ENCODE measurements around the gene CCDC191. TPM values are rescaled to one million over a fixed set of nuclear protein-coding genes. Genes with fewer than 3 reads are reported as not detected.

CCDC191 gene
- total RNA-seq, 1 donor from 2014 or later = 8.6 TPM

DNA sequence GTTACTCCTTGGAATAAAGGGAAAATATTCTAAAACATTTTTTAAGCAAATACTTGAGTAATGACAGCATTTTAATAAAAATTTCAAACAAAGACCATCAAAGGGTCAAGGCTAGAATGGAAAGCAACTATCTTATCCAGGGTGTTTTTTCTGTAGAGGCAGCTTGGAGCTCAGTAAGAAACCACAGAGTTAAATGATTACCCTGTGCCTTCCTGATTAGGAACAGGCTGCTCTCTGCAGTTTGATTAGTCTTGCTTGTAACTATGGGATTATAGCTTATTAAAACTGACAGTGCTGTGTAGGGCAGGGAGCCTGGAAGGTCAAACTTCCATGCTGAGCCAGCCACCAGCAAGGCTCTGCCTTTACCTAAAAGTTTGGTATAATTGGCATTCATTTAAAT is 33.3 kb upstream of the CCDC191 start:
- Histone ChIP-seq H3K27me3 (no peaks in the 10 kb centered on the region), H3K9me3 (no peaks in the 10 kb centered on the region), H3K27ac (no peak overlapping the region), H3K36me3 (peaks cover 0 to 26% of the 10 kb centered on the region in 2 donors), H3K4me1 (no peaks in the 10 kb centered on the region), H3K4me3 (no peak overlapping the region)
- intact Hi-C loops (cut with DNase I) = no loop called here
- no peak for TF ChIP-seq CTCF (IDR thresholded peaks at IDR 0.05)
- DNase-seq (ENCODE audit: extremely low spot score in 2 of 2) = no peak

DNA sequence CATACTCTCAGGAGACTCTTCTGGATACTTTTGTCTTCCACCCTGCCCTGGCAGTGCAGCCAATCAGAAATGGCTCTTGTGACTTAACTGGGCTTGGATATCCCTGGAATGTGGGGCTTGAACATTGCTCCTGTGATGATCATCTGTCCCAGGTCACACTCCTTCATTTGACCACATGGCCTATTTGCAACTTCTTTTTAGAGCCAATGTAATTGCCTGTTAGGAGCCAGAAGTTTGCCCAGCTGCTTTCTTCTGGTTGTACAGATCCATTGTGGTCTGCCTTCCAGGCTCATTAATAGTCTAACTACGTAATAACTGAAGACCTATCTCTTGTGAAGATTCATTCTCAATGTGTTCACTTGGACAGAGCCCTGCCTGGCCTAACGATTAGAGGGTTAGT is 30.0 kb upstream of the CCDC191 start:
- intact Hi-C loops (cut with DNase I) = no loop called here
- TF ChIP-seq POLR2AphosphoS5 (IDR thresholded peaks at IDR 0.05; ENCODE audit: insufficient read depth in 1 of 2, low read depth in 1 of 2) = no peak
- no peak for TF ChIP-seq CTCF (IDR thresholded peaks at IDR 0.05)
- TF ChIP-seq POLR2A (IDR thresholded peaks at IDR 0.05) = no peak
- no peak overlapping the region for H3K27ac ChIP-seq
- DNase-seq (ENCODE audit: extremely low spot score in 2 of 2) = no peak
- no peaks in the 10 kb centered on the region for H3K4me1 ChIP-seq
- H3K36me3 ChIP-seq = peaks cover 0 to 35% of the 10 kb centered on the region in 2 donors
- no peaks in the 10 kb centered on the region for H3K9me3 ChIP-seq
- no peaks in the 10 kb centered on the region for H3K27me3 ChIP-seq
- H3K4me3 ChIP-seq = no peak overlapping the region

DNA sequence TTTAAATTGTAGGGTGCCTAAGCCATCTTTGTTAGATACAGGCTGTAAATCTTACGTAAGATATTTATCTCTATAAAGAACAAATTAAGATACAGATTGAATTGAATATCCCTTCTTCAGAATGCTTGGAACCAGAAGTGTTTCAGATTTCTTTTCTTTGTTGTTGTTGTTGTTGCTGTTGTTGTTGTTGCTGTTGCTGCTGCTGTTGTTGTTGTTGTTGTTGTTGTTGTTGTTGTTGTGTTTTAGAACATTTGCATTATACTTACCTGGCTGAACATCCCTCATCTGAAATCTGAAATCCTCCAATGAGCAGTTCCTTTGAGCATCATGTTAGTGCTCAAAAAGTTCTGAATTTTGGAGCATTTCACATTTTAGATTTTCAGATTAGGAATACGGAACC is 26.8 kb upstream of the CCDC191 start:
- H3K36me3 ChIP-seq = peaks cover 0 to 60% of the 10 kb centered on the region in 2 donors
- H3K27me3 ChIP-seq = no peaks in the 10 kb centered on the region
- no peaks in the 10 kb centered on the region for H3K4me1 ChIP-seq
- no peak for TF ChIP-seq POLR2AphosphoS5 (IDR thresholded peaks at IDR 0.05; ENCODE audit: insufficient read depth in 1 of 2, low read depth in 1 of 2)
- no peak for DNase-seq (ENCODE audit: extremely low spot score in 2 of 2)
- intact Hi-C loops (cut with DNase I) = no loop called here
- H3K4me3 ChIP-seq = no peak overlapping the region
- H3K9me3 ChIP-seq = no peaks in the 10 kb centered on the region
- H3K27ac ChIP-seq = no peak overlapping the region

- Histone ChIP-seq H3K4me1 (no peaks in the 10 kb centered on the region), H3K27me3 (no peaks in the 10 kb centered on the region), H3K36me3 (peaks cover 0 to 62% of the 10 kb centered on the region in 2 donors), H3K4me3 (no peak overlapping the region), H3K27ac (no peak overlapping the region), H3K9me3 (no peaks in the 10 kb centered on the region)
- no peak for TF ChIP-seq CTCF (IDR thresholded peaks at IDR 0.05)
- no peak for TF ChIP-seq POLR2AphosphoS5 (IDR thresholded peaks at IDR 0.05; ENCODE audit: insufficient read depth in 1 of 2, low read depth in 1 of 2)
- TF ChIP-seq POLR2A (IDR thresholded peaks at IDR 0.05) = no peak
- DNase-seq (ENCODE audit: extremely low spot score in 2 of 2) = no peak
- intact Hi-C loops (cut with DNase I) = no loop called here
Measured at GRCh38 chr3:114081037-114081436, 24.7 kb upstream of the CCDC191 start.

GRCh38 chr3:114080201-114080600 is 23.9 kb upstream of the CCDC191 start:
- H3K4me3 ChIP-seq = no peak overlapping the region
- H3K9me3 ChIP-seq = no peaks in the 10 kb centered on the region
- H3K27me3 ChIP-seq = no peaks in the 10 kb centered on the region
- no peaks in the 10 kb centered on the region for H3K4me1 ChIP-seq
- intact Hi-C loops (cut with DNase I) = no loop called here
- no peak for DNase-seq (ENCODE audit: extremely low spot score in 2 of 2)
- no peak overlapping the region for H3K27ac ChIP-seq
- TF ChIP-seq POLR2A (IDR thresholded peaks at IDR 0.05) = no peak
- no peak for TF ChIP-seq CTCF (IDR thresholded peaks at IDR 0.05)
- no peak for TF ChIP-seq POLR2AphosphoS5 (IDR thresholded peaks at IDR 0.05; ENCODE audit: insufficient read depth in 1 of 2, low read depth in 1 of 2)
- H3K36me3 ChIP-seq = peaks cover 0 to 59% of the 10 kb centered on the region in 2 donors

DNA sequence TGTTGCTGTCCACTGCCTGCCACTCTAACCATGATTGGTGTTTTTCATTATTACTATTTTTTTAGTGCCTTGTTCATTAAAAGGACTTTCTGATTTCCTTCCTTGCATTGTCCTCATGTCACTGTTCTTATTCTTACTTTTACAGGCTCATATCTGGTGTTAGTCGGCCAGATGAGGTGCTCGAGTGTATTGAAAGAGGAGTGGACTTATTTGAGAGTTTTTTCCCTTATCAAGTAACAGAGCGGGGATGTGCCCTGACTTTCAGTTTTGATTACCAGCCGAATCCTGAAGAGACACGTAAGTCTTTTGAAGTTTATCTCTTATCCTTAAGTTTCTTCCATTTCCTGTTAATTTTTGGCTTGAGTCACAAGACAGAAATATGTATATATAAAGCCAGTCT is 23.4 kb upstream of the CCDC191 start:
- H3K9me3 ChIP-seq = no peaks in the 10 kb centered on the region
- H3K27me3 ChIP-seq = no peaks in the 10 kb centered on the region
- no peak overlapping the region for H3K27ac ChIP-seq
- H3K4me3 ChIP-seq = no peak overlapping the region
- no peak for DNase-seq (ENCODE audit: extremely low spot score in 2 of 2)
- H3K4me1 ChIP-seq = no peaks in the 10 kb centered on the region
- TF ChIP-seq POLR2AphosphoS5 (IDR thresholded peaks at IDR 0.05; ENCODE audit: insufficient read depth in 1 of 2, low read depth in 1 of 2) (no peak), CTCF (IDR thresholded peaks at IDR 0.05) (no peak), POLR2A (IDR thresholded peaks at IDR 0.05) (no peak)
- intact Hi-C loops (cut with DNase I) = no loop called here
- peaks cover 0 to 60% of the 10 kb centered on the region in 2 donors for H3K36me3 ChIP-seq
